Prostate gland (tissue), 2 donors: ENCODE results near the gene TIGD3.

ENCODE experiments used
- CTCF ChIP-seq, 4 experiments: fragments of 200-600 bp in 2 of 4; fragments of 450-650 bp in 2 of 4; sonication (generic) in 2 of 4; IDR thresholded peaks; 1 replicate in 3 of 4; 2 replicates in 1 of 4; pipeline ENCODE4 v1.5.1; 2016 to 2019; ENCODE audit warnings: antibody characterized with exemption in 4 of 4, mild to moderate bottlenecking in 2 of 4, moderate library complexity in 2 of 4
- POLR2A ChIP-seq: fragments of 450-650 bp; IDR thresholded peaks from one replicate; pipeline ENCODE4 v1.6.1; 2016; ENCODE audit warnings: antibody characterized with exemption, mild to moderate bottlenecking

GRCh38 chr11:65363770-65364169 lies 9.2 kb downstream of the TIGD3 start:
- TF ChIP-seq CTCF (IDR thresholded peaks at IDR 0.05) (no peak), POLR2A (no peak)
